Neuronal stem cell (in vitro differentiated cells): Measurements from ENCODE around the gene IL21R.
"Not testable (repeated sequence)": the region's sequence is repeated elsewhere in the genome, so short reads cannot be mapped to it uniquely, and the experiment has no call there.

ENCODE experiments used
- DNase-seq: peaks from one replicate; pipeline ENCODE4 v3.0.0-alpha.2; 2013; ENCODE audit warnings: low spot score
- H2AFZ ChIP-seq: one replicate; pipeline ENCODE4 v1.6.1; 2013; ENCODE audit warnings: mild to moderate bottlenecking, low read length, inconsistent platforms
- H2AK5ac ChIP-seq: 2 replicates; pipeline ENCODE4 v1.6.1; 2013; ENCODE audit warnings: low read depth, mild to moderate bottlenecking, inconsistent platforms, low read length, moderate library complexity, mixed read lengths
- H2BK120ac ChIP-seq: 2 replicates; pipeline ENCODE4 v1.6.1; 2013; ENCODE audit warnings: low read depth, mild to moderate bottlenecking, inconsistent platforms, low read length, moderate library complexity, mixed read lengths
- H2BK12ac ChIP-seq: one replicate; pipeline ENCODE4 v1.6.1; 2013; ENCODE audit warnings: low read length, inconsistent platforms
- H2BK15ac ChIP-seq: 2 replicates; pipeline ENCODE4 v1.6.1; 2013; ENCODE audit warnings: mild to moderate bottlenecking, low read length, inconsistent platforms, mixed read lengths
- H2BK5ac ChIP-seq: one replicate; pipeline ENCODE4 v1.6.1; 2013; ENCODE audit warnings: inconsistent platforms, mild to moderate bottlenecking, low read length, moderate library complexity
- H3K14ac ChIP-seq: one replicate; pipeline ENCODE4 v1.6.1; 2013; ENCODE audit warnings: low read length, inconsistent platforms
- H3K18ac ChIP-seq: 2 replicates; pipeline ENCODE4 v1.6.1; 2013; ENCODE audit warnings: low read length, inconsistent platforms
- H3K23ac ChIP-seq: 2 replicates; pipeline ENCODE4 v1.6.1; 2013; ENCODE audit warnings: low read depth, mild to moderate bottlenecking, mixed read lengths, low read length, inconsistent platforms; ENCODE audit not compliant: poor library complexity
- H3K27ac ChIP-seq: replicated peaks from 3 replicates; pipeline ENCODE4 v1.5.1; 2013; ENCODE audit warnings: low read length, inconsistent platforms
- H3K27me3 ChIP-seq, 3 experiments: 2 replicates each; pipeline ENCODE4 v1.6.1; 2013; ENCODE audit warnings: low read length in 3 of 3, mild to moderate bottlenecking in 2 of 3, inconsistent platforms in 1 of 3, low read depth in 1 of 3, mixed read lengths in 1 of 3, moderate library complexity in 1 of 3; ENCODE audit not compliant: control insufficient read depth in 3 of 3, insufficient read depth in 3 of 3
- H3K36me3 ChIP-seq, 2 donors: replicated peaks in 1 of 2; 2 replicates each; pipeline ENCODE4 v1.6.1; 2013; ENCODE audit warnings: low read length in 2 of 2; ENCODE audit not compliant: control insufficient read depth in 2 of 2, insufficient read depth in 2 of 2
- H3K4ac ChIP-seq: 2 replicates; pipeline ENCODE4 v1.6.1; 2013; ENCODE audit warnings: inconsistent platforms, mild to moderate bottlenecking, low read length, moderate library complexity
- H3K4me1 ChIP-seq, 2 donors: 1 replicate in 1 of 2; 2 replicates in 1 of 2; pipeline ENCODE4 v1.6.1; 2013; ENCODE audit warnings: low read length in 2 of 2, low read depth in 1 of 2; ENCODE audit not compliant: control insufficient read depth in 2 of 2, insufficient read depth in 1 of 2
- H3K4me2 ChIP-seq: one replicate; pipeline ENCODE4 v1.6.1; 2013; ENCODE audit warnings: mild to moderate bottlenecking, low read length, inconsistent platforms; ENCODE audit not compliant: insufficient read depth, poor library complexity, severe bottlenecking
- H3K4me3 ChIP-seq, 2 donors: 2 replicates each; pipeline ENCODE4 v1.5.1; 2013; ENCODE audit warnings: low read length in 2 of 2, mild to moderate bottlenecking in 2 of 2, inconsistent platforms in 1 of 2, moderate library complexity in 1 of 2
- H3K79me1 ChIP-seq: one replicate; pipeline ENCODE4 v1.6.1; 2013; ENCODE audit warnings: low read depth, mild to moderate bottlenecking, inconsistent platforms, low read length, moderate library complexity
- H3K9ac ChIP-seq: one replicate; pipeline ENCODE4 v1.6.1; 2013; ENCODE audit warnings: mild to moderate bottlenecking, low read depth, low read length, inconsistent platforms; ENCODE audit not compliant: poor library complexity
- H3K9me3 ChIP-seq, 2 donors: replicated peaks in 1 of 2; 2 replicates each; pipeline versions ENCODE3 to v1.6.1; 2013; ENCODE audit warnings: low read length in 2 of 2, mild to moderate bottlenecking in 2 of 2, inconsistent platforms in 1 of 2, low read depth in 1 of 2, mixed read lengths in 1 of 2, moderate library complexity in 1 of 2; ENCODE audit not compliant: control insufficient read depth in 2 of 2, insufficient read depth in 1 of 2
- H4K8ac ChIP-seq: one replicate; pipeline ENCODE4 v1.6.1; 2013; ENCODE audit warnings: low read depth, mild to moderate bottlenecking, inconsistent platforms, low read length, moderate library complexity
- H4K91ac ChIP-seq: one replicate; pipeline ENCODE4 v1.6.1; 2013; ENCODE audit warnings: low read length, low read depth, mild to moderate bottlenecking, inconsistent platforms; ENCODE audit not compliant: poor library complexity
- WGBS, 2 donors: extraction: QIAGEN DNeasy Blood & Tissue Kit; methylation state at CpG; one replicate each; pipeline ENCODE4 v1.1.7; 2013; ENCODE audit warnings: missing lambda C conversion rate in 2 of 2, mixed read lengths in 1 of 2; ENCODE audit not compliant: insufficient read length in 2 of 2, insufficient replicate concordance in 1 of 2; ENCODE audit errors: extremely low coverage in 2 of 2; 5-methylcytosine and 5-hydroxymethylcytosine counted together

Gene IL21R

DNA sequence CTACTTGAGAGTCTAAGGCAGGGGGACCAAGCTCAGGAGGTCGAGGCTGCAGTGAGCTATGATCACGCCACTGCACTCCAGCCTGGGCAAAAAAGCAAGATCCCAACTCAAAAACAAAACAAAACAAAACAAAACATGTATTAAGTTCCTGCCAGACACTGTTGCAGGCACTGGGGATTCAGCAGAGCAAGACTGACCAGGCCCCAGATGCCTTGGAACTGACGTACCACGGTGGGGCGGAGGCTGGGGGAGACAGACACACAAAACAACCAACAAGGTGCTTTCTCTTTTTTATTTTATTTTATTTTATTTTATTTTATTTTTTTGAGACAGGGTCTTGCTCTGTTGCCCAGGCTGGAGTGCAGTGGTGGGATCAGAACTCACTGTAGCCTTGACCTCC lies 33.2 kb downstream of the IL21R start:
- not testable (repeated sequence) for H2BK15ac ChIP-seq, H3K4me2 ChIP-seq, H3K23ac ChIP-seq, H2BK12ac ChIP-seq, H3K18ac ChIP-seq, H3K4me1 ChIP-seq, H2AK5ac ChIP-seq, H3K4me3 ChIP-seq, DNase-seq, H3K9ac ChIP-seq, H3K9me3 ChIP-seq, H4K8ac ChIP-seq, H3K27ac ChIP-seq, H2AFZ ChIP-seq, H4K91ac ChIP-seq, H3K36me3 ChIP-seq, H2BK5ac ChIP-seq, H3K14ac ChIP-seq, H3K79me1 ChIP-seq, H3K4ac ChIP-seq, H2BK120ac ChIP-seq, H3K27me3 ChIP-seq
- no CpG with 5 or more reads among the region's 5 CpGs for WGBS, 2 donors

DNA sequence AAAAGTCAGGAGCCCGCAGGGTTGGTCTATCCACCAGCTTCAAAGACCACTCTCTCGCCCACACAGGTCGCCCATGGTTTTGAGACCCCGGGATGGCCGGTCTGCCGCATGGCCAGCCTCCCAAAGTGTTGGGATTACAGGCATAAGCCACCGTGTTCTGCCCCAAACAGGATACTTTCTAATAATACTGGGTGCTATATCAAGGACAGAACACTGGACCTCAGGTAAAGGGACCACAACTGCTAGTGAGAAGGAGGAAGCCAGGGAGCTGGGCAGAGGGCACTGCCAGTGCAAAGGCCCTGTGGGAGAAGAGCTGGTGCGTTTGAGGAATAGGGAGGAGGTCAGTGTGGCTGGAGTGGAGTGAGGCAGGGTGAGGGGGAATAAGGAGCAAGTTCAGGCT lies 34.1 kb downstream of the IL21R start:
- no peak overlapping the region for H2BK5ac ChIP-seq
- no peak overlapping the region for H2BK12ac ChIP-seq
- H3K4me2 ChIP-seq: no peak overlapping the region
- no peak overlapping the region for H2AFZ ChIP-seq
- no peak overlapping the region for H3K4me3 ChIP-seq
- no peak overlapping the region for H2BK120ac ChIP-seq
- WGBS, 2 donors: no CpG with 5 or more reads among the region's 8 CpGs
- H3K9me3 ChIP-seq: peaks cover 0 to 4% of the 10 kb centered on the region in 2 donors
- H3K4ac ChIP-seq: no peak overlapping the region
- no peak overlapping the region for H3K18ac ChIP-seq
- no peak overlapping the region for H2AK5ac ChIP-seq
- no peak overlapping the region for H3K27ac ChIP-seq
- H3K23ac ChIP-seq: no peak overlapping the region
- H3K79me1 ChIP-seq: no peaks in the 10 kb centered on the region
- DNase-seq: no peak
- peaks cover 0 to 5% of the 10 kb centered on the region in 2 donors for H3K4me1 ChIP-seq
- H3K27me3 ChIP-seq: no peaks in the 10 kb centered on the region
- H2BK15ac ChIP-seq: no peak overlapping the region
- H3K9ac ChIP-seq: no peak overlapping the region
- H4K91ac ChIP-seq: no peak overlapping the region
- H3K14ac ChIP-seq: no peak overlapping the region
- H4K8ac ChIP-seq: no peak overlapping the region
- H3K36me3 ChIP-seq: peaks cover 0 to 2% of the 10 kb centered on the region in 2 donors

GRCh38 chr16:27436921-27437650 lies 35.1 kb downstream of the IL21R start:
- no peak overlapping the region for H4K8ac ChIP-seq
- H2BK120ac ChIP-seq: no peak overlapping the region
- no peak overlapping the region for H3K4ac ChIP-seq
- no peak overlapping the region for H3K18ac ChIP-seq
- peaks cover 0 to 4% of the 10 kb centered on the region in 2 donors for H3K9me3 ChIP-seq
- no CpG with 5 or more reads among the region's 9 CpGs for whole genome bisulfite sequencing, 2 donors
- H3K9ac ChIP-seq: peak overlapping the region; percentile 64
- no peak overlapping the region for H3K4me2 ChIP-seq
- H2AFZ ChIP-seq: no peak overlapping the region
- no peak overlapping the region for H3K27ac ChIP-seq
- H3K14ac ChIP-seq: no peak overlapping the region
- no peak overlapping the region for H2BK5ac ChIP-seq
- H3K79me1 ChIP-seq: no peaks in the 10 kb centered on the region
- DNase-seq: no peak
- no peak overlapping the region for H2BK15ac ChIP-seq
- H3K23ac ChIP-seq: peak overlapping the region; percentile 34
- H4K91ac ChIP-seq: no peak overlapping the region
- peaks cover 0 to 2% of the 10 kb centered on the region in 2 donors for H3K36me3 ChIP-seq
- no peak overlapping the region for H2AK5ac ChIP-seq
- H3K27me3 ChIP-seq: no peaks in the 10 kb centered on the region
- H2BK12ac ChIP-seq: no peak overlapping the region
- no peak overlapping the region for H3K4me3 ChIP-seq
- H3K4me1 ChIP-seq: peaks cover 0 to 5% of the 10 kb centered on the region in 2 donors

DNA sequence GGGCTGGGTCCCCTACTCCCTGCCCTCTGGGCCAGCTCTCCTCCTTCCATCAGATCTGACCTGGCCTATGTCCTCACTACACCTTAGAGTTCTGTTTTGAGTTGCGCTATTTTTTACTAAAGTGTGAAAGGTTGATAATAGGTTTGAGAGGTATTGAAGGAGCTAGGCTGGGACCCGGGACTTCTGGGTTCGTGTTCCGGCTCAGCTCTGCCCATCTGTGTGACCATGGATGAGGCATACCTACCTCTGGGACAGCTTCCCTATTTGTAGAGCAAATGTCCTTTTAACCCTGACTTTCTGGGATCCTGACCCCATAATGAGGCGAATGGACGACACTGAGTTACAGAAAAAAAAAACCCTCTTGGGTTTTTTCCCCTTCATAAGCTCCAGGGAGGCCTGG lies 36.0 kb downstream of the IL21R start:
- WGBS, 2 donors: no CpG with 5 or more reads among the region's 6 CpGs
- Histone ChIP-seq H3K9me3 (peaks cover 0 to 4% of the 10 kb centered on the region in 2 donors), H2BK5ac (no peak overlapping the region), H3K36me3 (peaks cover 0 to 2% of the 10 kb centered on the region in 2 donors), H3K23ac (no peak overlapping the region), H3K4ac (no peak overlapping the region), H3K79me1 (no peaks in the 10 kb centered on the region), H3K9ac (no peak overlapping the region), H2AFZ (no peak overlapping the region), H4K8ac (no peak overlapping the region), H3K4me2 (no peak overlapping the region), H2BK12ac (no peak overlapping the region), H3K27me3 (no peaks in the 10 kb centered on the region), H3K4me1 (peaks cover 0 to 5% of the 10 kb centered on the region in 2 donors), H2AK5ac (no peak overlapping the region), H4K91ac (no peak overlapping the region), H3K14ac (no peak overlapping the region), H3K4me3 (no peak overlapping the region), H2BK120ac (no peak overlapping the region), H3K27ac (no peak overlapping the region), H2BK15ac (no peak overlapping the region), H3K18ac (no peak overlapping the region)
- DNase-seq: no peak
